HCT116 (cell line): Measurements from ENCODE around the gene SEMA3C. TPM values are rescaled to one million over a fixed set of nuclear protein-coding genes. Genes with fewer than 3 reads are reported as not detected.

Experiments used
- ATAC-seq: fragments of 200-7000 bp; cut with Tn5 transposase; 2 replicates; pipeline ENCODE4 v1.9.1; 2020; ENCODE audit warnings: mild to moderate bottlenecking, moderate library complexity
- BruUV-seq: library from RNA; stranded (reverse); fragments of 400-500 nt; replicated peaks from 2 replicates; lab custom pipeline; 2021; lab: Mats Ljungman, UMichigan
- CTCF ChIA-PET: fragments of 300-600 bp; sonication (Branson Sonifier 250); formaldehyde crosslinking; loops from one replicate; lab custom pipeline; 2021; ENCODE audit warnings: antibody characterized with exemption; lab: Charles Lee
- POLR2A ChIA-PET: fragments of 300-600, 350-600 bp; sonication (Branson Sonifier 250); formaldehyde crosslinking; loops from one replicate; lab custom pipeline; 2021; ENCODE audit warnings: antibody characterized with exemption; lab: Charles Lee
- RAD21 ChIA-PET, 2 experiments: fragments of 300-600 bp; sonication (Branson Sonifier 250); formaldehyde crosslinking; loops; one replicate each; lab custom pipeline; 2023; ENCODE audit warnings: low total read pairs in 2 of 2; ENCODE audit not compliant: uncharacterized antibody in 2 of 2, unreplicated experiment in 2 of 2, low non-redundant PET in 1 of 2; lab: Charles Lee
- DNase-seq: peaks from one replicate; pipeline ENCODE4 v3.0.0-alpha.2; 2010; ENCODE audit warnings: low read depth, low spot score
- H2AFZ ChIP-seq: fragments of 200-600 bp; shearing (Covaris generic), sonication (generic); 2 replicates; pipeline ENCODE4 v1.6.1; 2017; ENCODE audit warnings: low read depth, mixed run types, mixed read lengths, antibody characterized with exemption, low read length; ENCODE audit not compliant: poor library complexity, severe bottlenecking
- H3K27ac ChIP-seq: 2 replicates; pipeline ENCODE4 v1.5.1; 2012; ENCODE audit warnings: low read depth, low read length
- H3K27me3 ChIP-seq: fragments of 200-600 bp; sonication (generic); 2 replicates; pipeline ENCODE4 v1.6.1; 2016; ENCODE audit warnings: mixed run types, low read length, mixed read lengths; ENCODE audit not compliant: insufficient read depth
- H3K36me3 ChIP-seq, 2 experiments: fragments of 200-500 bp in 1 of 2; fragments of 200-600 bp in 1 of 2; sonication (Bioruptor generic) in 1 of 2; sonication (generic) in 1 of 2; 2 replicates each; pipeline versions ENCODE4 v1.5.1 to v1.6.1; 2014 to 2016; ENCODE audit warnings: low read length in 2 of 2, inconsistent platforms in 1 of 2, mixed read lengths in 1 of 2, mixed run types in 1 of 2; ENCODE audit not compliant: insufficient read depth in 2 of 2, control insufficient read depth in 1 of 2
- H3K4me1 ChIP-seq, 2 experiments: fragments of 200-600 bp in 1 of 2; sonication (generic) in 1 of 2; 2 replicates each; pipeline versions ENCODE4 v1.5.1 to v1.6.1; 2012 to 2017; ENCODE audit warnings: low read length in 2 of 2, inconsistent platforms in 1 of 2, mild to moderate bottlenecking in 1 of 2, mixed read lengths in 1 of 2, mixed run types in 1 of 2, moderate library complexity in 1 of 2; ENCODE audit not compliant: insufficient read depth in 2 of 2, control insufficient read depth in 1 of 2
- H3K4me2 ChIP-seq: fragments of 200-600 bp; sonication (generic); 2 replicates; pipeline ENCODE4 v1.6.1; 2017; ENCODE audit warnings: mixed run types, low read length, mixed read lengths
- H3K4me3 ChIP-seq, 2 experiments: fragments of 200-600 bp in 1 of 2; sonication (generic) in 1 of 2; replicated peaks in 1 of 2; 2 replicates each; pipeline ENCODE4 v1.5.1; 2011 to 2016; ENCODE audit warnings: low read length in 2 of 2, control low read depth in 1 of 2, low read depth in 1 of 2, mild to moderate bottlenecking in 1 of 2, mixed read lengths in 1 of 2, mixed run types in 1 of 2
- H3K79me2 ChIP-seq: fragments of 200-600 bp; sonication (generic); 2 replicates; pipeline ENCODE4 v1.6.1; 2017; ENCODE audit warnings: mild to moderate bottlenecking, mixed run types, low read length, moderate library complexity, mixed read lengths; ENCODE audit not compliant: insufficient read depth
- H3K9ac ChIP-seq: fragments of 200-600 bp; sonication (generic); 2 replicates; pipeline ENCODE4 v1.6.1; 2016; ENCODE audit warnings: low read length, mixed read lengths
- H3K9me2 ChIP-seq: fragments of 200-600 bp; sonication (generic), shearing (Covaris generic); 2 replicates; pipeline ENCODE4 v1.6.1; 2017; ENCODE audit warnings: mixed run types, mild to moderate bottlenecking, moderate library complexity; ENCODE audit not compliant: insufficient read depth
- H3K9me3 ChIP-seq, 2 experiments: fragments of 200-500 bp in 1 of 2; fragments of 200-600 bp in 1 of 2; sonication (Bioruptor generic) in 1 of 2; sonication (generic) in 1 of 2; 2 replicates each; pipeline ENCODE4 v1.6.1; 2014 to 2017; ENCODE audit warnings: low read length in 2 of 2, mixed read lengths in 2 of 2, inconsistent platforms in 1 of 2, low read depth in 1 of 2, mild to moderate bottlenecking in 1 of 2, mixed run types in 1 of 2, moderate library complexity in 1 of 2; ENCODE audit not compliant: control insufficient read depth in 1 of 2, insufficient read depth in 1 of 2
- H4K20me1 ChIP-seq: fragments of 200-600 bp; sonication (generic), shearing (Covaris generic); 2 replicates; pipeline ENCODE4 v1.6.1; 2017; ENCODE audit warnings: mixed run types, mild to moderate bottlenecking, moderate library complexity; ENCODE audit not compliant: insufficient read depth
- CEBPB ChIP-seq: IDR thresholded peaks from 2 replicates; pipeline ENCODE4 v1.6.1; 2012; ENCODE audit warnings: low read depth
- ELF1 ChIP-seq: IDR thresholded peaks from 2 replicates; pipeline ENCODE4 v1.6.1; 2012; ENCODE audit warnings: low read depth, borderline replicate concordance
- FOSL1 ChIP-seq: IDR thresholded peaks from 2 replicates; pipeline ENCODE4 v1.6.1; 2012; ENCODE audit warnings: low read depth
- JUND ChIP-seq: IDR thresholded peaks from 2 replicates; pipeline ENCODE4 v1.6.1; 2012
- POLR2A ChIP-seq: IDR thresholded peaks from 2 replicates; pipeline ENCODE4 v1.7.0; 2011; ENCODE audit warnings: borderline replicate concordance; ENCODE audit not compliant: insufficient read depth, insufficient read length; ENCODE audit errors: extremely low read depth
- POLR2AphosphoS5 ChIP-seq: IDR thresholded peaks from 2 replicates; pipeline ENCODE4 v1.6.1; 2011; ENCODE audit warnings: mild to moderate bottlenecking, low read depth, low read length, moderate library complexity
- RAD21 ChIP-seq: IDR thresholded peaks from 2 replicates; pipeline ENCODE4 v1.6.1; 2012; ENCODE audit warnings: low read depth, mild to moderate bottlenecking
- SP1 ChIP-seq: IDR thresholded peaks from 2 replicates; pipeline ENCODE4 v1.6.1; 2012; ENCODE audit warnings: low read depth
- TCF7L2 ChIP-seq: IDR thresholded peaks from 2 replicates; pipeline ENCODE4 v1.7.0; 2011; ENCODE audit warnings: borderline replicate concordance, inconsistent platforms; ENCODE audit not compliant: insufficient read depth, insufficient read length; ENCODE audit errors: extremely low read depth
- YY1 ChIP-seq: IDR thresholded peaks from 2 replicates; pipeline ENCODE4 v1.6.1; 2011; ENCODE audit warnings: low read length, low read depth, moderate library complexity, mild to moderate bottlenecking; ENCODE audit not compliant: insufficient replicate concordance; ENCODE audit errors: extremely low read depth
- ZFX ChIP-seq: fragments of 450-650 bp; IDR thresholded peaks from 2 replicates; pipeline ENCODE4 v1.6.1; 2017
- ZNF274 ChIP-seq: fragments of 200-500 bp; sonication (Bioruptor generic); IDR thresholded peaks from 2 replicates; pipeline ENCODE4 v1.6.1; 2014; ENCODE audit warnings: mild to moderate bottlenecking, low read depth, low read length, inconsistent platforms
- intact Hi-C: fragments of 100-400 bp; cut with micrococcal nuclease; formaldehyde crosslinking; loops from 2 replicates; pipeline ENCODE4 v1.10.0; 2022
- total RNA-seq: library from RNA; stranded (reverse); gene quantifications from one replicate; pipeline ENCODE4 v1.2.1, GENCODE V29; 2021; ENCODE audit not compliant: unreplicated experiment
- TF ChIP-seq, protein P1 (sequence below): IDR thresholded peaks from 2 replicates; pipeline ENCODE4 v1.6.1; 2012; ENCODE audit warnings: low read depth
- TF ChIP-seq, protein P2 (sequence below): IDR thresholded peaks from 2 replicates; pipeline ENCODE4 v1.6.1; 2012

SEMA3C gene
- total RNA-seq, 1 experiment from 2014 or later = 25.3 TPM

DNA sequence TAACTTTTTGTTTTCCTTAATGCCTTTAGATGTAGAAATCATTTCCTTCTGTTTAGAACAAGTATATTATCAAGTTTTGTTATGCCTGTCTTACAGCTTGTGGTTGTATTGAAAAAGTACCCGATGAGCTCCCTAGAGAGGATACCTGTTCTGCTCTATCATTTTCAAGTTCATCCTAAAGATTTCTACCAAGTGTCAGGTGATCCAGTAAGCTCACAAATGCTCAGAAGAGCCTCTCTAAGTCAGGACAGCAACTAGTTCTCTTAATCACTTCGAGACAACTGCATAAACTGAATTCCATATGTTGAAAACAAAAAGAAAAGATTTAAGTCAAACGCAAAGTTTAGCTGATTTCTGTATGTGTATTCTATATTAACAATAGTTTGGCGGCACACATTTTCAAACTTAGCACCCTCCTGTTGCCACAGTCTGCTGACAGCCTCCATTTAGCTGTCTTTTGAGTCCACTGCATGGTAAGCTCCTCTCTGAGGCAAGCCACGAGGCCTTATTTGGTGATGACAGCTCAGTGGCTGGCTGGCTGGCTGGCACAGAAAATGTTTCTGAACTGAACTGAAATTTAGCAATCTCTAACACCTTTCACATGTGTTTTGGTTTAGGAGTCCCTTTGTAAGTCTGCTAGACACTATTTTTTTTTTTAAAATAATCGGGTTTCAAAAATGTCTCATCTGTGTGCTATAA is 59.4 kb downstream of the SEMA3C start:
- Histone ChIP-seq H3K27ac (no peak overlapping the region), H2AFZ (no peak overlapping the region), H3K79me2 (0 out of 2 replicates have a peak, but pooled peaks cover 6% of the 10 kb centered on the region), H3K27me3 (no peaks in the 10 kb centered on the region), H4K20me1 (no peaks in the 10 kb centered on the region), H3K9ac (no peak overlapping the region), H3K9me3 (no peaks in the 10 kb centered on the region), H3K4me3 (no peak overlapping the region), H3K36me3 (no peaks in the 10 kb centered on the region), H3K9me2 (no peaks in the 10 kb centered on the region), H3K4me2 (no peak overlapping the region), H3K4me1 (peaks cover 7 to 12% of the 10 kb centered on the region in 2 experiments; a peak in 3 of 4 replicates)
- no TSS peak for BruUV-seq
- ChIA-PET POLR2A (no interaction called here), CTCF (no interaction called here), RAD21 (no interaction called here)
- DNase-seq (no peak), ATAC-seq (no peak)
- intact Hi-C loops = no loop called here
- TF ChIP-seq CEBPB = no peak

DNA sequence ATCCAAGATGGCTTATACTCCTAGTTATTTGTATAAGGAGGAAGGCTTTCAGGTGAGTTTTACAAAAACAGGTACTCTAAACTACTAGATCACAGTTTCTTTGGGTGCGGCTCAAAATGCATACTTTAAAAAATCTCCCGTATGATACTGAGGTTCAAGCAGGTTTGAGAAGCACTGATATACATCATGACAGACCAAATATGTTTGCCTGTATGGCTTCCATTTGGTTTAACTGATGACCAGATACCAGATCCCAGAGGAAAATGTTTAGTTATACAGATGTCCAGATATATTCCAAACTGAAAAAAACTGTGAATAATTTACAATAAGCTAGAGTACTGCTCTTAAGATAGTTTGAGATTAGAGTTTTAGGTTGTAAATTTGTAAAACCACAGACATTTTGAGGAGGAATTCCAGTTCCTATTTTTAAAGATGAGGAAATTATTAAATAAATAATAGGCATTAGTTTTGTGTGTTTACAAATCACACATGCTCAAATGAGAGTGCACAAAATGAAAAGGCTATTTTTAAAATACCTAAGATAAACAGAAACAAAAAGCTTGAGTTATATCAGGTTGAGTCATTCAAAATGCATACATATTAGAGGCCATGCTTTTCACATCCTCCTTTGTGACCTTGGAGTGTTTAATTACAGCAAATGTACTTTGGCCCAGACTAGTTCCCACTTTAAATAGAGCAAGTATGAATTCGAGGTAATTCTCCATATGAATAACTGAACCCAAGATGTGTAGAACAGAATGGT is 60.5 kb downstream of the SEMA3C start:
- Histone ChIP-seq H3K4me3 (no peak overlapping the region), H3K9me3 (no peaks in the 10 kb centered on the region), H2AFZ (no peak overlapping the region), H3K36me3 (no peaks in the 10 kb centered on the region), H4K20me1 (no peaks in the 10 kb centered on the region), H3K27me3 (no peaks in the 10 kb centered on the region), H3K79me2 (0 out of 2 replicates have a peak, but pooled peaks cover 6% of the 10 kb centered on the region), H3K9ac (no peak overlapping the region), H3K27ac (no peak overlapping the region), H3K4me2 (peak overlapping the region; percentile 3; the same call in 1 of the 2 replicates), H3K9me2 (no peaks in the 10 kb centered on the region), H3K4me1 (peaks cover 7 to 12% of the 10 kb centered on the region in 2 experiments; a peak in 3 of 4 replicates)
- TF ChIP-seq CEBPB = no peak
- TF ChIP-seq FOSL1 = no peak
- TF ChIP-seq, protein P1, sequence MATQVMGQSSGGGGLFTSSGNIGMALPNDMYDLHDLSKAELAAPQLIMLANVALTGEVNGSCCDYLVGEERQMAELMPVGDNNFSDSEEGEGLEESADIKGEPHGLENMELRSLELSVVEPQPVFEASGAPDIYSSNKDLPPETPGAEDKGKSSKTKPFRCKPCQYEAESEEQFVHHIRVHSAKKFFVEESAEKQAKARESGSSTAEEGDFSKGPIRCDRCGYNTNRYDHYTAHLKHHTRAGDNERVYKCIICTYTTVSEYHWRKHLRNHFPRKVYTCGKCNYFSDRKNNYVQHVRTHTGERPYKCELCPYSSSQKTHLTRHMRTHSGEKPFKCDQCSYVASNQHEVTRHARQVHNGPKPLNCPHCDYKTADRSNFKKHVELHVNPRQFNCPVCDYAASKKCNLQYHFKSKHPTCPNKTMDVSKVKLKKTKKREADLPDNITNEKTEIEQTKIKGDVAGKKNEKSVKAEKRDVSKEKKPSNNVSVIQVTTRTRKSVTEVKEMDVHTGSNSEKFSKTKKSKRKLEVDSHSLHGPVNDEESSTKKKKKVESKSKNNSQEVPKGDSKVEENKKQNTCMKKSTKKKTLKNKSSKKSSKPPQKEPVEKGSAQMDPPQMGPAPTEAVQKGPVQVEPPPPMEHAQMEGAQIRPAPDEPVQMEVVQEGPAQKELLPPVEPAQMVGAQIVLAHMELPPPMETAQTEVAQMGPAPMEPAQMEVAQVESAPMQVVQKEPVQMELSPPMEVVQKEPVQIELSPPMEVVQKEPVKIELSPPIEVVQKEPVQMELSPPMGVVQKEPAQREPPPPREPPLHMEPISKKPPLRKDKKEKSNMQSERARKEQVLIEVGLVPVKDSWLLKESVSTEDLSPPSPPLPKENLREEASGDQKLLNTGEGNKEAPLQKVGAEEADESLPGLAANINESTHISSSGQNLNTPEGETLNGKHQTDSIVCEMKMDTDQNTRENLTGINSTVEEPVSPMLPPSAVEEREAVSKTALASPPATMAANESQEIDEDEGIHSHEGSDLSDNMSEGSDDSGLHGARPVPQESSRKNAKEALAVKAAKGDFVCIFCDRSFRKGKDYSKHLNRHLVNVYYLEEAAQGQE = no peak
- TF ChIP-seq, protein P2, sequence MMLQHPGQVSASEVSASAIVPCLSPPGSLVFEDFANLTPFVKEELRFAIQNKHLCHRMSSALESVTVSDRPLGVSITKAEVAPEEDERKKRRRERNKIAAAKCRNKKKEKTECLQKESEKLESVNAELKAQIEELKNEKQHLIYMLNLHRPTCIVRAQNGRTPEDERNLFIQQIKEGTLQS = no peak
- no peak for TF ChIP-seq YY1
- TF ChIP-seq SP1 = no peak
- no peak for TF ChIP-seq POLR2A
- TF ChIP-seq RAD21 = no peak
- no peak for TF ChIP-seq ZNF274
- no peak for TF ChIP-seq TCF7L2
- TF ChIP-seq JUND = no peak
- TF ChIP-seq POLR2AphosphoS5 = no peak
- TF ChIP-seq ELF1 = no peak
- TF ChIP-seq ZFX = no peak
- intact Hi-C loops = no loop called here
- RAD21 ChIA-PET = no interaction called here
- no TSS peak for BruUV-seq
- CTCF ChIA-PET = no interaction called here
- POLR2A ChIA-PET = no interaction called here
- ATAC-seq (no peak), DNase-seq (no peak)
